KG1 (cell line): ENCODE data around the gene PASK.
"Not testable (repeated sequence)": the region's sequence is repeated elsewhere in the genome, so short reads cannot be mapped to it uniquely, and the experiment has no call there.

Experiments
- DNase-seq: peaks from one replicate; lab custom pipeline; 2025; lab: John Stamatoyannopoulos, UW

The PASK gene

DNA sequence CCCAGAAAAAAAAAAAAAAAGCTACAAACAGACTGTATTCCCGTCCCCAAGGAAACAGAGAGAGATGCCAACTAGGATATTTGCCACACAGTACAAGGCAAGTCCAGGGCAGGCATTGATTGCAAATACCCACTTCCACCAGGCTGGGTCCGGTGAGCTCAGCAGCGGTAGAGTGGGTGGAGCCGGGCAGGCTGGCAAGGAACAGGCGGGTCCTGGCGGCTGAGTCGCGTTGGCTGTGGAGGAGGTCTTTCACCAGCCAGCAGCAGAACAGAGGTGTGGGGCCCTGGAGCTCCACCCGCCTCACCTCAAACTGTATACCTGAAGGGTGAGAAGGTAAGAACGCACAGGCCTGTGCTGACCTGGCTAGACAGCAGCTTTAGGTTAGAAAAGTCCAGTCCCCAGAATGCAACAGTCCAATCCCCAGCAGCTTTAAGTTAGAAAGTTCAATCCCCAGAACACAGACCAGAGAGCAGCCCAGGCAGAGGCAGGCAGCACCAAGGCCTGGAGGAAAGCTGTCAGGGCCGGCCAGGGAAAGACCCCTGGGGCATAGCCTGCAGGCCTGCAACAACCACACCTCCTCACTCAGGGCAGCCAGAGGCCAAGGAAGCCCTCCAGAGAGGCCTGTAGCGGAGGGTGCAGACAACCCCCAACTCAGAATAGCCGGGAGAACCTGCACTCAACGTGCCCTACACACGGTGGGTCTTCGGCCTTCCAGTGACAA is 25.3 kb downstream of the PASK start:
- no peak for DNase-seq

DNA sequence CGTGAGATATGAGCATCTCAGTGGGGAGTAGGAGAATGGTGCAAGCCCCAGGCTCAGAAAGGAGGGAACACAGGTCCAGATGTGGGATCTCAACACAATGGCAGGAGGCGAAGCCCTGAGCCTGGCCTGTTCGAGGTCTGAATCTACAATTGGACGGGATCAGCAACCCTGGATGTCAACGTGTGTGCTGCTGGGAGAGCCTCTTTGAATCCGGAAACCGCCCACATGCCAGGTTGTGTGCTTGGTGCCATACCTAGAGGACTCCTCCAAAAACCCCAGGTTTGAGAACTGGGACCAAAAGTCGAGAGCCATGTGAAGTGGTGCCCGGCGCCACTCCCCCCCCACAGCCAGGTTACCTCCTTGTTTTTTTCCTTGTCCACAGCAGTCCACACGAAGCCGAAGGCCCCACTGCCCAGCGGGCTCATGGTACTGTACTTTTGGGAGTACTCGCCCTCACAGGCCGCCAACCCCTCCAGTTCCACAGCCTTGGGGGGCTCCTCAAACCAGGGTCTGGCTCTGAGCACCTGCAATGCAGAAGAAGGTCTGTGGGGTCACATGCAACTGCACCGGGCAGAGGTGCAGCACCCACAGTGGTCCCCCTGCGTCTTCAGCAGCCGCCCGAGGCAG is 26.8 kb downstream of the PASK start:
- no peak for DNase-seq

DNA sequence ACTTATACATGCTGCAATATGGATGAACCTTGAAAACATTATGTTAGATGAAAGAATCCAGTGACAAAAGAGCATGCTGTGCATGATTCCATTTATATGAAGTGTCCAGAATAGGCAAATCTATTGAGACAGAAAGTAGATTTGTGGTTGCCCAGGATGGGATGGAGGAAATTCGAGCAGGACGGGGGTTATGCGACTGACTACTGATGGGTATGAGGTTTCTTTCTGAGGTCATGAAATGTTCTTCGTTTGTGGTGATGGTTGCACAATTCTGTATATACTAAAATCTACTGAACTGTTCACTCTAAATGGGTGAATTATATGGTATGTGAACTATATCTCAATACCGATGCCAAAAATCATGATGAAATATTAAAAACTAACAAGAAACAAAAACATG is 28.3 kb downstream of the PASK start:
- DNase-seq, result no peak

DNA sequence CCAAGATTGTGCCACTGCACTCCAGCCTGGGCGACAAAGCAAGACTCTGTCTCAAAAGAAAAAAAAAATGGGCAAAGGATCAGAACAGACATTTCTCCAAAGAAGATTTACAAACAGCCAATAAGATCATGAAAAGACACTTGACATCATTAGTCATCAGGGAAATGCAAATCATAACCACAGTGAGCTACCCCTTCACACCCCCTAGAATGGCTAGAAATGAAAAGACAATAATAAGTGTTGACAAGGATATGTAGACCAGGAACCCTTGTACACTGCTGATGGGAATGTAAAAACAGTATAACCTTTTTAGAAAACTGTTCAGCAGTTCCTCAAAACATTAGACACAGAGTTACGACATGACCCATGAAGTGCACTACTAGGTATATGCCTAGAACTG is 28.8 kb downstream of the PASK start:
- DNase-seq, result no peak

DNA sequence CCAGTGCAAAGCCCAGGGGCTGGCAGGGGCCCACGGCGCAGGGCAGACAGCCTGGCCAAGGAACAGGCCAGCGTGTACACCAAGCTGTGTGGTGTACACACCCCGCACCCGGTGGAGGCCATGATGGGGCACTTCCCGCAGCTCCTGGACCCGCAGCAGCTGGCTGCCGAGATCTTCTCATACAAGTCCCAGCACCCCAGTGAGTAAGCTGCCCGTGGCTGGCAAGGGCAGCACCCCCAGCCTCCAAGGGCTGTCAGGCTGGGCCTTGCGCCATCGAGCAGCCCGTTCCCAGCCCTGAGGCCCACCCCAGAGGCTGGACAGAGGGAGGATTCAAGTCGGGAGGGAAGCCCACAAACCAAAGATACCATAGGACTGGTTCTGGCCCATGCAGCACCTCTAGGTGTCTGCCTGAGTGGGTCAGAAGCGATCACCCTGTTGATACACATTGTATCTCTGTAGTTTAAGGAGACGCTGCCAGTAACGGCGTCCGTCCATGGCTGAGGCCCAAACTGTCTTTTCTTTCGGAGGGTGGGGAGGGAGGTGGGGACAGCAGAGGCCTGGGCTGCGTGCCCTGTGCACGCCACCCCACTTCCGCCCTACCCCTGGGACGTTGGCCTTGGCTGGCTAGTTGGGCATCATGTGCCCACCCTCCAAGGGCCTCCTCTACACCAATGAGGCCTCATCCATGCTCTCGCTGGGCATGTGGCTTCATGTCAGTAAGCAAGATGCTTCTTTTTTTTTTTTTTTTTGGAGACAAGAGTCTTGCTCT is 30.4 kb downstream of the PASK start:
- DNase-seq, result no peak

DNA sequence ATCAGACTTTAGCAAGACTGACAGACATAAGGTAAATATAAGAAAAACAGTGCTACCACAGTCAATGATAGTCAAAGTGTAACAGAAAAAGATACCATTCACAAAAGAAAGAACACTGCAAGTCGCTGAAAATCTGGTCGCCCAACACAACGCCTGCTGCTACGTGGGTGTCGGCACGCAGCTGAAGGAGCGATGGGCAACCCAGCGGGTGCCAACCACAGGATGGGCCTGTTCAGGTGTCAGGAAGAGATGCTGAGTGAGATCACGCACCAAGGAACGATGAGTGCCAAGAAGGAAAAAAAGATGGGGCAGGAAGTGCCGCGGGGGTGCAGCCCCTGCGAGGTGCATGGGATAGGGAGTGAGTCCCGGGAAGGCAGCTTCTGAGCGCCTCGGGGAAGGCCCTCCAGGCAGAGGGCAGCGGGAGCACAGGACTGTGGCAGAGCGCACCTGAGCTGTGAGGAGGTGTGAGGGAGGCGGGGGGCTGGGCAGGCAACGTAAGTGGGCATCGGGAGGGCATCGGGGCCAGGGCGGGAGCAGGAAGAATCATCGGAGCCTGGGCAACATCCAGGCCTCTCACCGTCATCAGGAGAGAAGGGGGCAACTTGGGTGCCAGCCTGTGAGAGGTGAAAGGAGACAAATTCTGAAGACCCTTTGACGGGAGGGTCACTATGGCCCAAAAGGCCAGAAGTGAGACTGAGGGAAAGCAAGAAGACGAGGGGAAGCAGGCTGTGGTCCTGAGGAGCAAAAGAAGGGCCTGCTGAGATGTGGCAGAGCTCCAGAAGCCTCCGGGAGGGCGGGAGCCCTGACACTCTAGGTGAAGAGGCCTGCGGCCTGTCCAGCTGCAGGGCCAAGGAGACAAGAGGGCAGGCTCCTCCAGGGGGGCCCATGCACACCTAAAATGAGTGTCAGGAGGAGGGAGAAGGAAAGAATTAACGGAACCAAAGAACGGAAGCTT is 32.4 kb downstream of the PASK start:
- DNase-seq, result no peak

DNA sequence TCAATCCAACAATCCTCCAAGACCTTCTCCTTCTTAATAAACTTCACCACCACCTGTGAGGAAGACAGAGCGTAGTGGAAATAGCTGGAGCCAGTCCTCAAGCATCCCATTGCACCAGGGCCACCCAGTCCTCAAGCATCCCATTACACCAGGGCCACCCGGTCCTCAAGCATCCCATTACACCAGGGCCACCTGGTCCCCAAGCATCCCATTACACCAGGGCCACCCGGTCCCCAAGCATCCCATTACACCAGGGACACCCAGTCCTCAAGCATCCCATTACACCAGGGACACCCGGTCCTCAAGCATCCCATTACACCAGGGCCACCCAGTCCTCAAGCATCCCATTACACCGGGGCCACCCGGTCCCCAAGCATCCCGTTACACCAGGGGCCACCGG is 33.9 kb downstream of the PASK start:
- no peak for DNase-seq

DNA sequence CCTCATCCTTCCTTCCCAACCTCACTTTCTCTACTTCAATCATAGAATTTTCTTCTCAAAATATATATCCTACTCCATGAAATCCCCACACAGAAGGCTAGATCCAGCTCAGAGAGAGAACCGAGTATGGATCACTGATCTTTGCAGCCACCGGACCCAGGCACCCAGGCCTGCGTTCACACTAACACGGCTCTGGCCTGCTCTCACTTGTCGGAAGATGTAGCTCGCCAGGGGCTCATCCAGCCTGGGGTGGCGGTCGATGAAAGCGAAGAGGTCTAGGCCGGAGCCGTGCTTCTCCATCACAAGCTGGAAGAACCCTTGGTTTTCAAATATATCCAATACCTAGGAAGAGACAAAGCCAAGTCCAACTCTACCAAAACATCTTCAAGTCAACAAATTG is 34.4 kb downstream of the PASK start:
- no peak for DNase-seq

DNA sequence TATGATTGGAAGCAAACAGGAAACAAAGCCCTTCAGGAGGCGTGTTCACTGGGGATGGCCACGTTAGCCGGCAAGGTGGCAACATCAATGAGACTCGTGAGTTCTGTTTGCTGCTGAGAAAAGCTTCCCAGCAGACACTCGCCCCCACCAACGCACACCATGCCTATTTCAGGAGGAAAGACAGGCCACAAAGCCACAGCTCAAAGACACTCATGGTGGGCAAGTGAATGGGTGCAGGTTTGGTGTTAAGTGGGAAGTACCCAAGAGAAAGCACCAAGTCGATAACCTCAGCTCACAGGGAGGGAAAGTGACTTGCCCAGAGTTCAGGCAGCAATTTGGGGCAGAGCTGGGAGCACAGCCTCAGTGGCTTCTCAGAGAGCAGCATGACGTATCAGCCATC is 36.7 kb downstream of the PASK start:
- DNase-seq, result no peak

DNA sequence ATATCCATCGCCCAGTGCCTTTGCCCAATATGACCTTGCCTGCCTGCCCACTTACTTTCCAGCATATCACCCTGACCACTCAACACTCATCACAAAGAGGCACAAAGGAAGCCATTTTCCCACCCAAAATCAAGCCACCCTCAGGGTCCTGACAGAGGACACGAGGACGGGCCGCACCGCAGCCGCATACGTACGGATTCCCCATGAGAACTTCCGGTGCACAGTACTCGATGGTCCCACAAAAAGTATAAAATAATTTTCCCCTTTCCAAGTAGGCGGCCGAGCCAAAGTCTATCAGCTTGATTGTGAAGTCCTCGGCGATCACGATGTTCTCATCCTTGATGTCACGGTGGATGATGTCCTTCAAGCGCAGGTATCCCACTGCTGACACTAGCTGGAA is 37.2 kb downstream of the PASK start:
- DNase-seq, result no peak

DNA sequence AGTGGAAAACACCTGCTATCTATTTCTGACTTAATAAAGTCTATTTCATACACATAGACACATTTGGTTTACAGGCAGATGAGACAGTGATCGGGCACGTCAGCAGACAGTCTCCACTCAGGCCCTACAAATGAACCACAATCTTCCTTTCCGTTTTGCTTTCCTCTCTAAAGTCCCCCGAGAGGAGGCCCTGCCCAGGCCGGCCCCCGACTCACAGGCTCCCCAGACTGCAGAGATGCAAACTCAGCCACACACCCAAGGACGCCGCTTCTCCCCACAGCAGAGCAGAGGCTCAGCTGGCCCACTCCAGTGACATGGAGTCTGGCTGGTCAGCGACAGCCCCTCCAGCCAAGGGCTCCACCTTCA is 37.8 kb downstream of the PASK start:
- no peak for DNase-seq

DNA sequence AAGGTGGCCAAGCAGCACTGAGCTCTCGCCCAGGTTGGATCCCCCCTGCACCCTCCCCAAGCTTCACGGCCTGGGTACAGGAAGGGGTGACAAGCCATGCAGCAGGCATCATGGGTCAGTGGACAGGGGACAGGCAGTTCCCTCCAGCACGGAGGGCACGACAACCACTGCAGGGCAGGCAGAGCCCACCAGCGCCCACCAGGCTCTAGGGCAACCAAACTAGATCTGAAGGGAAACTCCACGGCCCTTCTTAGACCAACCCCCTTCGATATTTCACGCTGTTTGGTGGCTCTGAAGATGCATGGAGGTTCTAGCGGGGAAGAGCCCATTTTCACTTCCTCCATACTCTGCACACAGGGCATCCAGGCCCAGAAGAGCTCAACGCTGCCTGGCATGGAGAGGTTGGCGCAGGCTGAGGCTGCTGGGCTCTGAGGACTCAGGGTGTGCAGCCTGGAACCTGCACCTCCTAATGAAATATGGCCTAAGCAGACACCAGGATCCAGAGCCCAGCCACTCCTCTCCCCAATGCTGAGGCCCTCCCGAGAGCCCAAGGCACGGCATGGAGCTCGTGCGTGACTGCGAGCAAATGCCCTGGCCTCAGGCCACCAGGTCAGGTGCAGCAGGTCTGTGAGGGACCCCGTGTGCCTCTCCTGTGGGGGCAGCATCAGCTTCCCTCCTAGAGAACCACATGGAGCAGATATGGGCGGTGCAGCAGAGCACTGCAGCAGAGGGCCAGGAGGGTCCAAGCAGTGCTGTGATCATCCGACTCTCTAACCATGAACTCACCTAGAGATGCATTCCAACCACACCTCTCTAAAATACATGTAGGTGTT is 38.4 kb downstream of the PASK start:
- DNase-seq, result no peak

DNA sequence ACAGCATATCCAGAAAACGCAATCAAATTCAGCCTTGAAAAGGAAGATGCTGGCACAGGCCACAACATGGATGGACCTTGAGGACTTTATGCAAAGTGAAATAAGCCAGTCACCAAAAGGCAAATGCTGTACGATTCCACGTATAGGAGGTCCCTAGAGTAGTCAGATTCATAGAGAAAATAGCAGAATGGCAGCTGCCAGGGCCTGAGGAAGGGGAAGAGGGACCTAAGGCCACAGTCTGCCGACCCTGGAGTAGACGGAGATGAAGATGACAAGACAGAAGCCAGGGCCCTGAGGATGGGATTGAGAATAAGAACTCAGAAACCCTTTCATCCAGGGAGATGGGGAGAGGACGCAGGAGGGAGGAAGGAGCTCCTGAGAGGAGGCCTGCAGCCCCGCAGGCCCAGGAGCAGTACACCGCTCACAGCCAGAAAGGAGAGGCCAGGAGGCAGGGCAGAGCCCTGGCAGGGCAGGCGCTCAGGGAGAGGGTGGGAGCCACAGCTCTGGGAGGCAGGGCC is 39.1 kb downstream of the PASK start:
- no peak for DNase-seq

DNA sequence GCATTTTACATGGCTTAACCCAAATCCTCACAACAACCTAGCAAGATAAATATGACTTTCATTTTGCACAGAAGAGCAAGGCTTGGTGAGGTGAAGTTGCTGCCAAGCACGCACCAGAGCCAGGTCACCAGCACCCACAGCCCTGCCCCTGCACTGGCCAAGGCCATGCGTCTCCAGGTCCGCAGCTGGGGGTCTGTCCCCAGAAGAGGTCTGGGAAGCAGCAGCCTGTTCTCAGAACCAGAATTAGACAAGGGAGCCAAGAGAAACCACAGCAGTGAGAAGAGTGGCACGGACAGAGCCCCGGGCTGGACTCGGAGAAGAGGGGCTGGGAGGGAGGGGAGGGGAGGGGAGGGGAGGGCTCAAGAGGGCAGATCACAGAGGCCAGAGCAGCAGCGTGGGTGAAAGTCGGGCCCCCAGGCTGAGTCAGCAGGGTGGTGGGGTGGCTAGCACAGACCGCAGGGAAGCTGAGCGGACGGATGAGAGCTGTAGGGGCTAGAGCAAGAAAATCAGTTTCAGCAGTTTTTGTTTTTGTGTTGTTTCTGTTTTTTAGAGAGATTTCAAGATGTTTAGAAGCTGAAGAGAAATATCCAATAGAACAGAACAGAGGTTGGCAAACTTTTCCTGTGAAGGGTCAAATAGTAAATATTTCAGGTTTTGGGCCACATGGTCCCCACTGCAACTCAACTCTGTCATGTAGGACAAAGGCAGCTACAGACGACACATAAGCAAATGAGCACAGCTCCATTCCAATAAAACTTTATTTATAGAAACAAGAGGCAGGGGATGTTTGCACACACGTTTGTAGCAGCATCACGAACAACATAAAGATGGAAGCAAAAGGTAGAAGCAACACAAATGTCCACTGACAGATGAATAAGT is 39.8 kb downstream of the PASK start:
- DNase-seq, result no peak

DNA sequence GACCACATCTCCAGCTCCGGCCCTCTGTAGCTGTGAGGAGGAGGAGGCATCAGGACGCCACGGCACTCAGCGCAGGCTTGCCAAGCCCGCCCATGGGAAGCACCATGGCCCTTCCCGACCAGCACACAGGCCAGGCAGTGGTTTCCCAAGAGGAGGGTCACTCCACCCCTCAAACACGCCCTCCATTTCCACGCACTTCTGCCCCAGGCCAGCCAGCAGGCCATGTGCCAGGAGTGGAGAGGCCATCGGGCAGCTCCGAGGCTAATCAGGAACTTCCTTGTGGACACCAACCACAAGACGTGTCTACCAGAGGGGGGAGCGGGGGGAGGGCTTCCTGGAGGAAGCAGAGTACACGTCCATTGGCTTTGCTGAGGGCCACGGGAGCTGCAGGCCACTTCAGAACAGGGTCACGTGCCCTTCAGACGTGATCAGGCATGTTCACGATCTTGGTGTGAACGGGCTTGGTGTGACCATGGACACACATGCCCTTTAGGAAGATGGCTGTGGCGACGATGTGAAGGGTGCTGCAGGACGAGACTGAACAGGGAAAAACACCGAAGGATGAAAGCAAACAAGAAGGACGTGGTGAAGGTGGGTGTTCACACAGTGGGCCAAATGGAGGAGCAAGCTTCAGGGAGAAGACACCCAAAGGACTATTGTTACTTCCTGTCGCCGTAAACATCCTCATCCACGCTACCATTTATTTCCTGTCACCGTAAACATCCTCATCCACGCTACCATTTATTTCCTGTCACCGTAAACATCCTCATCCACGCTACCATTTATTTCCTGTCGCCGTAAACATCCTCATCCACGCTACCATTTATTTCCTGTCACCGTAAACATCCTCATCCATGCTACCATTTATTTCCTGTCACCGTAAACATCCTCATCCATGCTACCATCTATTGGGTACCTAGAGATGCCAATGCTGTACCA is 40.7 kb downstream of the PASK start:
- DNase-seq, result no peak

DNA sequence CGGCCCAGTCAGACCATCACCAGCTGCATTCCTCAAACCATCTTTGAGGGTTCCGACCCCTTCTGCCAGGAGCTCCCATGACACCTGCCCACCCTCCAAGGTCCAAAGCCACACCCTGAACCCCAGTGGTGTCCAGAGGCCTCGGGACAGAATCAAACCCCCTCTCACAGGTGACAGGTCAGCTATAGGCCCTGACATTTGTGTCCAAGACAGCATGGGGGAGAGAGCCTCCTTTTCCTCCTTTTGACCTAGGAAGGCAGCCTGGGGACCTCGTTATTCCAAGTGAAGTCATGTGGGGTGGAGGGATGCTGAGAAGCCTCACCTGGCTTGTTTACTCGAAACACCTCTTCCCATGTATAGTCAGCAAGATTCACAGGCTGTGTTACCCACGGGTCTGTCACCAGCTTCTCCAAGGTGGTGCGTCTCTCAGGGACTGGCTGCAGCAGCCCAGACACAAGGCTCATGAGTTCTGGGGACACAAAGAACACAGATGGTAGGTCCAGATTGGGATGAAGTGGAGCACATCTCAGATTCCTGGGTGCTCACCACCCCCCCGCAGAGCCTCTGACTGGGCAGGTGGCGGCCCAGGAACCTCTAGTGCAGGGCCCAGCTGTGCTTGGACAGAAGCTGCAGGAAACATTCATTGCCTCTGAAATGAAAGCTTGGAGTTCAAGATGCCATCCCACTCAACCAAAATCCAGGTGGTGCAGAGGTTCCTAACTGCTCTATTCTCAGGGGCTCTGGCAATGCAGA is 42.1 kb downstream of the PASK start:
- DNase-seq, result no peak

DNA sequence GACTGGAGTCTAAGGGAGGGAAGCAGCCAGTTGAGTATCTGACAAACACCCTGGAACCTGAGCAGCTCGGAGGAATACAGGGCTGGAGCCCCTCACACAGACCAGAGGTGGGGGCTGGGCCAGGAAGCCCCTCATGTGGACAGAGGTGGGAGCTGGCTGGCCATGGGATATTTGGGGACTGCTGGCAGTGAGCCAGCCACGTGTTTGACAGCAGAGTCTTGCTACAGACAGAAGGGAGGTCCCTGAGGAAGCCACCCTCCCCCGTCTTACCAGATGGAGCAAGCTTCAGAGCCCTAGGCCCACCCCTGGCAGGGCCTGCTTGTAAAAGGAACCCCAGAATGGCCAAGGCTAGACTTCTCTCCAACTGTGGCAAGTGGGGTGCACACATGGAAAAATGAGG is 43.6 kb downstream of the PASK start:
- DNase-seq, result no peak

DNA sequence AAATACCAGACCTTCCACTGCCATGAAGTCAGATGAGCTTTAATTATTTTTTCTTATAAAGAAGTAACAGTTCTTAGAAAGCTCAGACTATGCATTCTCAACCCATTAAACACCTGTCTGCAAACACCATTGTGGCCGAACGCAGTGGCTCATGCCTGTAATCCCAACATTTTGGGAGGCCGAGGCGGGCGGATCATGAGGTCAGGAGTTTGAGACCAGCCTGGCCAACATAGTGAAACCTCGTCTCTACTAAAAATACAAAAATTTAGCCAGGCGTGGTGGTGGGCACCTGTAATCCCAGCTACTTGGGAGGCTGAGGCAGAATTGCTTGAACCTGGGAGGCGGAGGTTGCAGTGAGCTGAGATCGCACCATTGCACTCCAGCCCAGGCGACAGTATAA is 44.7 kb downstream of the PASK start:
- DNase-seq, result not testable (repeated sequence)
